Right hindlimb (tissue), 1 donor: ENCODE data around the gene TREX2.

Experiments
- DNase-seq: peaks from one replicate; pipeline ENCODE4 v3.0.0-alpha.2; 2018

The TREX2 gene

DNA sequence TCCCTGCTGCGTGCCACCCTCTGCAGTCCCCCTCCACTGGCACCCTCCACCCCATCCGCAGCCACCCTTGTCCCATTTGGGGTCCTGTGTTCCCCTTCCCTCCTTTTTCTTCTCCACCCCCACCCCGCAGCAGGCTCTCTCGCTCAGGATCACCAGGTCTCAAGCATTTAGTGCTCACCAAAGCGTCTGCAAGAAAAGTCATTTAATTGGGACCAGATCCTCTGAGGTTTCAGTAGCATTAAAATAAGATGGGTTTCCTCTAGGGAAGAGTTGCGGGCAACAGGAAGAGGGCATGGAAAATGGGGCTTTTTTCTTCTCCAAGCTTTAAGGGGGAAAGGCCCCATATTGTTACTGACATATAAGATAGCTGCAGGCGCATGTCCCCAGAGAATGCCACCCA is 29.4 kb upstream of the TREX2 start:
- DNase-seq, result no peak

DNA sequence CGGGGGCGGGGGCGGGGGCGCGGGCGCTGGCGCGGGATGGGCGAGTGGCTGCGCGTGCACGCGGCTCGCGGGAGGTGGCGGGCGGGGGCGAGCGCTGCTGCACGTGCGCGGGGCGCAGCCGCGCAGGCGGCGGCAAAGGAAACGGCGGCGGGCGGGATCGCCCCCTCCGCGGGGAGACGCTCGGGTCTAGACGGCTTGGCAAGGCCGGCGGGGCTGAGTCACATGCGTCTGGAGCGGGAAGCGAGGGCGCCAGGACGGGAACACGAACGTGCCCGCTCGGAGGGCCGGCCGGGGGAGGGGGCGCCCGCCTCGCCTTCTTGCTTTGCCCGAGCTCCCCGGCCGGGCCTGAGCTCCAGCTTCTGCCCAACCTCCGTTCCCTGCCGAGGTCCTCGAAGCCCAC is 28.9 kb upstream of the TREX2 start:
- peak; percentile 85 for DNase-seq

DNA sequence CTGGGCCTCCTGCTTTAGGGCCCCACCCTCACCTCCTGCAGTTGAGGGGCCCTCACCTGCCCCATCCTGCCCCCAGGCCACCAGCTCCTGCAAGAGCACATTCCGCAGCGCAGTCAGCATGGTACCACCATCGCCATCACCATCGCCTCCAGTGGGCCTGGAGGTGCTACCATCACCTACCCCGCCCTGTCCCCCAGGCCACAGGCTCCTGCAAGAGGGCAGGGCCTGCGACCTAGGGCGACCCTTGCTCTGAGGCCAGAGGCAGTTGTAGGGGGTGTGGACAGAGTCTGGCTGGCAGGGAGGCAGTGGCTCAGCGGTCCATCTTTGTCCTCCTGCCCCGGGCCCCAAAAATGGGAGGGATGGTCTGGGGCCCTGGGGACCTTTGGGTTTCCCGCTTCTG is 28.4 kb upstream of the TREX2 start:
- DNase-seq, result no peak

DNA sequence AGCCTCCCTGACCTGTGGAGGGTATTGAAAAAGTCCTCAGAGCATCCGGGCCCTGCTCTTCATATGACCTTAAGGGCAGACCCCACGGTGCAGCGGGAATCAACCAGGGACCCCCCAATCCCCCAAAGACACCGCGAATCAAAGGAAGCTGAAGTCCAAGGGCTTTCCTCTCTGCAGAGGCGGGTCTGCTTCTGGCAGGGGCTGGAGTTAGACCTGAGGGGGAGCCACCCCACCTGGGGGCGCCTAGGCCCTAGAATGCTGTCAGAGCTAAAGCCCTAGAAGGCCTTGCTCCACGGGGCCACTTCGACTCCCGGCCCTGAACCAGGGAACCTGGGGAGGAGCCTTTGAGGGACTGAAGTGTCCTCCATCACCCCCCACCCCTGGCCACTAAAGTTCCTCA is 27.3 kb upstream of the TREX2 start:
- DNase-seq, result no peak

DNA sequence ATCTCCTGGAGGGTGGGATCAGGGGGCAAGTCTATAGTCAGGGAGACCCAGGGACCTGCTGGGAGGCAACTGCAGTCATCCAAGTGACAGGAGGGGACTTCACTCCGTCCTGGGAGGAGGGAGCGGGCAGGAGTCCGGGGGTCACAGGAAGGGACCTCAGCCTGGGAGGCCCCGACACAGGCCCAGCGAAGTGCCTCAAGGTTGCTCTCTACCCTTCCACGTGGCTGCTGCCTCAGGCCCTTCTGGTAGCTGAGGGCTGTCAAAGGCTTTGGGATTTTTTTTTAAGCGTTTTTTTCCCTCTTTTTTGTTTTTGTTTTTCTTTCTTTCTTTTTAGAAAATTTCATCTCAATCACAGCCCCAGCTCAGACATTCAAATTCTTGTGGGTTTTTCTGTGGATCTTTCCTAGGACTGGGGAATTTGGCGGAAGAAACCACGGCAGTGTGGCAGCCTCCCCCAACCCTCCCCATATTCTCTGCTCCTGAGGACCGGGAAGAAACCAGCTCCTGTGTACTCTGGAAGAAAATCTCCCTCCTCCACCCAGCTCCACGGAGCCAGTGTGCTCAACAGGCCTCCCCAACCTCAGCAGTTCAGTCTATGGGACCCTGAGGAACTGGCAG is 25.9 kb upstream of the TREX2 start:
- DNase-seq, result no peak

DNA sequence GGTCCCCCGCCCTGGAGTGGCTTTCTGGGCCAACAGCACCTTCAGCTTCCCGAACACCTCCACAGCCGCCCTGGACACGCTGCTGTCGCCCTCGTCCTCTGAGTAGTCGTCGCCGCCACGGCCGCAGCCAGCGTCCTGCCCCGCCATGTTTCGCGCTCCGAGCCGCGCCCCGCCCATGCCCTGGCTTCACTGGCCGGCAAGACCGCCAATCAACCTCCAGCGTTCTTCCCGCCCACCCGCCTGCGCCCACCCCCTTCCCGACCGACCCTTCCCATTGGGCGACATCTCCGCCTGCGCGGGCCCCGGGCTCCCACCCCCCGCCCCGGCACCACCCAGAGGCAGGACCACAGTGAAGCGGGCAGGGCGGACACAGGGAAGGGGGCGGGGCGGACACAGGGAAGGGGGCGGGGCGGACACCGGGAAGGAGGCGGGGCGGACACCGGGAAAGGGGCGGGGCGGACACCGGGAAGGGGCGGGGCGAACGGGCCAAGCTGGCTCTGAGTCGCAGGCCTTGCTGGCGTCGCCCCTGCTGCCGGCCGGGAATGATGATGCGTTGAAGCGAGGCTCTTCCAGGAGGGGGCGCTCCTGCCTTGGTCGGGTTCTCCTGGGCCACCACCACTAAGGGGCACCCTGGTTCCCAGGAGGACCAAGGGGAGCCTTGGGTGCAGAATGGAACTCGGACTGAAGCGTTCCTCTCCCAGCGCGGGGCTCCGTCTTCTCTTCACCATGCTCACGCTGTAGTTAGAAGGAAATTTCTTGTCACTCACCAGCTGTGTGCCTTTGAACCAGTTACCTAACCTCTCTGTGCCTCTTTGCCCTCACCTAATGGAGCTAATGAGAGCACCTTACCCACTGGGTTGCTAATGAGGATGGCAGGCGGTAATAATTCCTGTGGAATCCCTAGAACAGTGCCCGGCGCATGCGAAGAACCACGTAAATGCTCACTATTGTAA is 24.8 kb upstream of the TREX2 start, which contains the start of gene HAUS7:
TSS of gene HAUS7 (minus strand) at position 166 of the 953 bp plus-strand sequence. CDS start at position 147, 19 bp downstream.
- peak; percentile 96 for DNase-seq

DNA sequence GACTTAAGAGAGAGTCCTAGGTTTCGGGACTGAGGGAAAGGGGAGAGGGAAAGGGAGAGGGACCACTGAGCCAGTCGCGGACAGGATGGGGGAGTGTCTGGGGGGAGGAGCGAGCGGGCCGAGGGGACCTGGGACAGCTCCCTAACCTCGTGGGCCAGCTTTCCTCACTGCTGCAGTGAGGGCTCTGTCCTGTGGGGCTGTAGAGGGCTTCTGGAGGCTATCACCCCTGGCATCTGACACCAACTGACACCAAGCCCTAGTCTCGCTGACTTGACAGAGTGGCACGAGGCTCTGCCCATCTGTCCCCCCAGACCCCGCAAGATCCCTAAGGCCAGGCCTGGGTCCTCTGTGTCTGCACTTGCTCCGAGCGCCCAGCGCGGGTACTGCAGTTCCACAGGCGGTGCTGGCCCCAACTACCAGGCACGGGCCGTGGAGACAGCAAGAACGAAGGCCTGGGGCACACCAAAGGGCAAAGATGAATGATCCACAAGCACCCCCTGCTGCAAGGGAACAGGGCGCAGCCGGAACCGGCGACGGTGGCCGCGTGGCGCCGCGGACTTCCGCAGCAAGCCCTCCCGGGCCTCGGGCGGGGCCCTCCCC is 24.1 kb upstream of the TREX2 start:
- no peak for DNase-seq

DNA sequence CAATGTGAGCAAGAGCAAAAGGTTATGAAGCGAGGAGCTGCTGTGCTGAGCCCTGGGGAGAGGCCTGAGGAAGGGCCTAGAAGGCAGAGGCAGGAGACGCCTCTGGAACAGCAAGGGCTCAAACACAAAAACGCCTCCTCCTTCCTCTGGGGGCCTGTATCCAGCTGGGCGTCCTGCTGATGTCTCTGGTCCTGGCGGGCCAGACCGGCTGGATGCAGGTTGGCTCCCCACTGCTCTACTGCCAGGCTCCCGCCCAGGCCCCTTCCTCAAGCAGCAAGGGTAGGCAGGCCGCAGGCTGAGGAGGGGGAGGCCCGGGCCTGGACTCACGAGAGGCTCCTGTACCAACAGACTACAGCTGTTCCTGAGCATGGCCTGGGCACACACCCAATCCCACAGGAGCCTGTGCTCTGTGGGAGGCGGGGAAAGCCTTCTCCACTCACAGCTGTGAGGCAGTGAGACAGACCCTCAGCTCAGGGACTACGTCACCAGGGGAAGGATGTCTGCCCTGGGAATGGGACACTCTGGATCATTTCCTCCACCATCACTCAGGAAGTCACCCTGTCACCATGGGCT is 22.2 kb upstream of the TREX2 start:
- DNase-seq, result no peak

DNA sequence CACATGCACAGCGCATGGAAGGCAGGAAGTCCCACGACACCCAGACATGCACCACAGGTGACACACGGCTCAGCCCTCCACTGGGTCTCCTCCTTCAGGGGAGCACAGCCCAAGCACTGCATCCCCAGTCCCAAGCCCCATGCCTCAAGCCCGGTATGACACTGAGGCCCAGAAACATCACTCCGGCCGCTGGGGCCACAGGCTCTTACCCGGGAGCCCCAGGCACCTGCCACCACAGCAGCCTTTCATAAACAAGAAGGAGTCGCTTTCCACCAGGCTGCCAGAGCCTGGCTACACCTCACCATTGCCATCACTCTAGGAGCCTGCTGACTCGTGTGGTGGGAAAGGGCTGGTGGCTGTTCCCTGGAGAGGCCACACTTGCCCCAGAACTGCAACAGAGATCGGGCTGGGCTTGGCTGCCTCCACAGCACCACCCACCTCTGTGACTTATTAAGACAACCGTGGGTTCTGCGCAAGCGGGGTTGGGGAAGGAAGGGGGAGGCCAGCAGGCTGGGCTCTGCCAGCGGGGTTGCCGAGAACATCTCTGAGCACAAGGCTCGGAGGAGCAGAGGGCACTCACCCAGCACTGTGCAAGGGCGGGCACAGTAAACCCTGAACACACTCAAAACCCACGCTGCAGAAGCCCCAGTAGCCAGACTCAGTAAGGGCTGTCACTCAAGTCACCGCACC is 20.0 kb upstream of the TREX2 start:
- DNase-seq, result no peak

DNA sequence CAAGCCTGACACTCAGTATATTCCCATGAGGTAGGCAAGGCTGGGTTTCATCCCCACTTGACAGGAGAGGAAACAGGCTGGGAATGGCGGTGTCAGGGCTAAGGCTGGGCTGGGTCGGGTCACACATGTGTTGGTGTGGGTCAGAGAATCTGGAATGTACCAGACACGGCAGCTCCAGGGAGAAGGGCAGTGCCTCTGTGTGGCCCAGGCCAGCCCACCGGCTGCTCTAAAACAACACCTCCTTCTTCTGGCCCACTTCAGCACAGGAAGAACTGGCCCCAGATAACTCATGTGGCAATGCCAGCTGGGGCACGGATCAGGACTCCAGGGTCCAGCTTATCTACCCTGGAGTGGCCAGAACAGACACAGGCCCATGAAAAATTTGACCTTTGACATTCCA is 18.3 kb upstream of the TREX2 start:
- DNase-seq, result no peak

DNA sequence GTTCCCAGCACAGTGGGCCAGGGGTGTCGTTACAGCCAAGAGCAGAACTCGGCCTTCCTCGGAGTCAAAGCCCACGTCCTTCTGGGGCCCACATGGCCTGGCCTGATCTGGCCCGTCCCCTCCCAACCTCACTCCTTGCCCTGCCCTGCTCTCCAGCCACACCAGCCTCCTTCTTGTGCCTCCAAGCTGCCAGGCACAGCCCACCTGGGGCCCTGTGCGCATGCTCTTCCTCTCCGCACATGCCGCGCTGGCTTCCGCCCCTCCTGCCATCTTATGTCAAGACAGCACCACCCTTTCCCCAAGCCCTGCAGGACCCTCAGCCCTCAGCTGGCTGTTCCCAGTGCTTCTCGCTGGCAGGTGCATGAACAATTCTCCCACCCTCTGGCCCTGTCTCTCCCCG is 17.7 kb upstream of the TREX2 start:
- DNase-seq, result no peak

DNA sequence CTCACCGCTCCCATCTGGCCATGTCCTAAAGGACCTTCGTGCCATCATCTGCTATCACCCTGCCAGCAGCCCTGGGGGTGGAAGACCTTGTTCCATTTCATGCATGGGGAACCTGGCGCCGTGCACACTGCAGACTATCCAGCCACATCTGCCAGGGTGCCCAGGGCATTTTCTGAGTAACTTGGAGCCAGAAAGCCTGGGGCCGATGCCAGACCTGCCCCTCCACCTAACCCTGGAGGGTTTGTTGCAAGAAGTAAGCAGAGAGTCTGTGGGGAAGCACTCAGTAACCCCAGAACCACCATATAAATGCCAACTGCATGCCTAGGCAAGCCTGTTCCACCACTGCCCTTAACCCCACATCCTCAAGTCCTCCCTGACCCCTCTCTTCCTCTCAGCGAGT is 17.2 kb upstream of the TREX2 start:
- DNase-seq, result no peak

DNA sequence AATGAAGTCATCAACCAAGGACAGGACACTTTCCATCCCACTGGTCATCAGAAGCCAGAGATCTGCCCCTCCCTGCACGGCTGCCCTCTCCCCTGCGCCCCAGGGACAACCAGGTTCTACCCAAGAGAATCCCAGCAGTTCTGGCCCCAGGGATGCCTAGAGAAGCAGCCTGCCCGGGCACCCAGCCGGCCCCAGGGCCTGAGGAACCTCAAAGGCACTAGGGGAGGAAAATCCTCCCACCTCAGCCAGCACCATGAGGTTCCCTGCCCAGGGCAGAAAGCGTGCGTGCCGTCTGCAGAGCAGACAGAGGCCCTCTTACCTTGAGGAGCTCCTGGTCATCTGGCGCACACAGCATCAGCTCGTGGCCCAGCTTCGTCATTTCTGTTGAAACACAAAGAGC is 16.4 kb upstream of the TREX2 start:
- no peak for DNase-seq

DNA sequence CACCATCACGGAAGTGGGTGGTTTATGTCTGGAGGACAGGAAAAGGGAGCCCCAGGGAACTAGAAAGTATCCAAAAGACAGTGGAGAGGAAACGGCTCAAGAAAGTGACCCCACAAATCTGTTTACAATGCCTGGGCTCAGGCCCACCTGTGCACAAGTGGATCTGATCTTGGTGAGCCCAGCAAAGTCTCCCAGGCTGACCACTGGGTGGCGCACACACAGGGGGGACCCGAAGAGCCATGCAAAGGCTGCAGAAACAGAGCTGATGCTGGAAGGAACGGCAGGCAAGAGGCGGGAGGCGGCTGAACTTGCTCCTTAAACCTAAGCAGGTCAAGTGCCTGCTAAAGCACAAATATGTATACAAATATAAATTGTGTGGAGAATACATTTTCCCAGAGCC is 15.0 kb upstream of the TREX2 start:
- DNase-seq, result peak; percentile 62

DNA sequence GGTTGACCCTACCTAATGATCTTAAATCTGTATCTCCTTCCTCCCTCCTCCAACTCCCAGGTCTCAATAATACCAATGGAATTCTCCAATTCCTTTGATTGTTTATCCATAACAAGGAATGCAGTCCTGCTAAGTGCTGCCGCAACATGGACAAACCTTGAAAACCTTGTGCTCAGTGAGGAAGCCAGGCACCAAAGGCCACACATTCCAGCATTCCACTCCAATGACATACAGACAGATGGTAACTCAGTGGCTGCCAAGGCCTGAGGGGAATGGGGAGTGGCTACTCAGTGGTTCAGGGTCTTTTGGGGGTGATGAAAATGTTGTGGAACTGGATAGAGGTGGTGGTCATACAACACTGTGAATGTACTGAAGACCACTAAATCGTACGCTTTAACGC is 14.1 kb upstream of the TREX2 start:
- DNase-seq, result no peak

DNA sequence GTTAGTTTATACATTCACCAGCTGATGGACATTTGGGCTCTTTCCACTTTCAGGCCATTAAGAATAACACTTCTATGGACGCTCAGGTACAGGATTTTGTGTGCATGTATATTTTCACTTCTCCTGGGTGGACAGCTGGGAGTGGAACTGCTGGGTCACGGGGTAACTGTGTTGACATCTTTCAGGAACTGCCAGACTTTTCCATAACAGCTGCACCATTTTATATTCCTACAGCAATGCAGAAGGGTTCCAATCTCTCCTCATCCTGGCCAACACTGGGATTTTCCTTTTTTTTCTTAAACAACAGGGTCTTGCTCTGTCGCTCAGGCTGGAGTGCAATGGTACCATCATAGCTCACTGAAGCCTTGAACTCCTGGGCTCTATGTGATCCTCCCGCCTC is 12.6 kb upstream of the TREX2 start:
- no peak for DNase-seq

DNA sequence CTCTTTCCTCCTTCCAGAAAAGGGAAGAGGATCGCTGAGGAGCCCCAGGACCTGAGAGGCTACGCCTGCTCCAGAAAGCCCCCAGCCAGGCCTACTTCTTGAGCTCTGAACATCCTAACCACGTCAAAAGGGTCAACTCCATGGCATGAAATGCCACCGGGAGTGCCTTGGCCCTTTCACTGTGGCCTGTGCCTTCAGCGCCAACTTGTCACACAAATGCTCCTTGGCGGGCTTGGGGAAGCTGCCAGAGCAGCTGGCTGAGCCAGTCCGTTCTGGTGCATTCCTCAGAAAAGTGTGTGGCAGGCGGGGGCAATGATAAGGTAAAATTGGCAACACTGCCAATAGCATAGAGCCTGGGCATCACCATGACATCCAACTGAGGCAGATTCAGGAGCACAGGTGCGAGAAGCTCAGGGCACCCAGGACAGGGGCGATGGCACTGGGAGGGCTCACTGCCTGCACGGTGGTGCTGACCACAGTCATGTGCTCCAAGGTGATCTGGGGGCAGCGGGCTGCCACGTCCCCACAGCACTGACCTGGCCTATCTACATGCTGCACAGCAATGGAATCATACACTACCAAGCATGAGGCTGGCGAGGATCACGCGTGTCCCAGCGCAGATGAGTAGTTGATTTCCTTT is 12.1 kb upstream of the TREX2 start:
- no peak for DNase-seq

DNA sequence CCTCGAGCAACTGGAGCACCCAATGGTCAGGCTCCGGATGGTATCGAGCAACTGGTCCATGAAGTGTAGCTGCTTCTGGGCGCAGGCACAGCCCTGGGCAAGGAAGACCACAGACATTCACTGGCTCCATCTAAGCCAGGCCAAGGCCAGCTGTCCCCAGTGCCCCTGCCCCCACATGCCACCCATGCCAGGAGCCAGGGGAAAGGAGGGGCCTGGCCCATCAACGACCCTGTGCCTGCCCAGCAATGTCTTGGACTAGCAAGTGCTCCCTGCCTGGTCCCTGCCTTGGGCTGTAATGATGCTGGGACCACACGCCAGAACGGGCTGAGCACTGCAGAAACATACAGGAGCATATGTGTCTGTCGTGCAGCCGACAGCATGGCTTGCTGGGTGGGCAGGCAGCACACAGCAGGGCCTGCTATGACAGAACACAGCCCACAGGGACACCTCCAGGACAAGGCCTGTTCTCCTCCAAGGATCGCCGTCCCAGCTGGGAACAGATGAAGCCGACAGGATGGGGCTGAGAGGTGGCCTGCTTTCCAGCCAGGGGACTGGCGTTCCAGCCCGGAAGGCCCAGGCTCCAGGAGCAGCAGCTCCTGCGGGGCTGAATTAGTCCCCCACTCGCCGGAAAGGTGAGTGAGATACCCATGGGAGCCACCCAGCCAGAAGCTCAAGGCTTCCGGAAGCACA is 11.4 kb upstream of the TREX2 start:
- no peak for DNase-seq

DNA sequence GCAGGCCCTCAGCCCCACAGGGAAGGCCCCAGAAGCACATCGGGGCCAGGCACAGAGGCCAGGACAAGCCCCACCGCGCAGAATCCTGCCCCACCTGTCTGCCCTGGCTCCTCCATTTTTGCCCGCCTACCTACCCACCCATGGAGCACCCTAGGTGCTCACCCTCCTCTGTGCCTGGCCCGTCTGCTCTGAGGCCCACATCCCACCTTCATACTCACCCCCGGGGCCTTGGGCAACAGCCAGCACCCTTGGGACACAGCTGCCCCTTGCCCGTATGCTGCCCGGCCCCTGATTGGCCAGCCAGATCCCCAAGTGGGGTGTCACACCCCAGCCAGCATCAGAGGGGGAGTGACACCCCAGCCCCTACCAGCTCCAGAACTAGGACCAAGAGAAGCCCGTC is 10.8 kb upstream of the TREX2 start:
- no peak for DNase-seq

DNA sequence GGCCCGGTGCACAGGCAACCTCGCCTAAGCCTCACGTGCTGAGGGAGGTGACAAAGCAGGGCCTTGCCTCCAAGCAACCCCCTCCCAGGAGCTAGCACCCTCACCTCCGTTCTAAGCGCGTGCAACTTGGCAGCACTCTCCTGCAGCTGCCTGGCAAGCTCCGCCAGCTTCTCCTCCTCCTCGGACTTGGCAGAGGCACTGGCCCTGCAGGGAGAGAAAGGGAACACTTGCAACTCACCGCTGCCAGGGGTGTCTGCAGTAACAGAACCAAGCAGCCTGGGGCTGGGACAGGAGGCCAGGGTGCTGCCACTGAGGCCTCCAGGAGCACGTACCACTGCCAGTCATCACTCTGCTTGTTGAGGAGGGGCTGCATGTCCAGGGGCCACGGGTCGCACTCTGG is 10.3 kb upstream of the TREX2 start:
- no peak for DNase-seq

DNA sequence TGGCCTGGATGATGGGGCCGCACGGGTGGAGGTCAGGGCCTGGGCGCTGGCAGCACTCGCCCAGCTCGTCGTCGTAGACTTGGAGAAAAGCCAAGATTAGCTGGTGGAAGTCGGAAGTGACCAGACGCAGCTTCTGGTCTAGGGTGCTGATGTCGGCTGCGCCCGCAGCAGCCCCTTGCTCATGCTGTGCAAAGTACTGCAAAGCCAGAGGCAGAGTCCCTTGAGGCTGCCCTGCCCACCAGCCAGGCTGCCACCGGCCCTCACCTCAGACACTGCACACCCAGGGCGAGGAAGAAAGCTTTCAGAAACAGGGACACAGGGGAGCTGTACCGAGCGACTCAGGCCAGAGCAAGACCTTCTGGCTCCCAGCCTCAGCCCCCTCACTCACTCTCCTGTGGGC is 9.7 kb upstream of the TREX2 start:
- DNase-seq, result no peak
